ENCODE measurements around the gene MRPS27. TPM values are rescaled to one million over a fixed set of nuclear protein-coding genes. Genes with fewer than 3 reads are reported as not detected.

The MRPS27 gene
- total and polyA plus RNA-seq, 2 of the 13 experiments (the other 11 are each of a cell fraction or from before 2014, with no cell fraction given), result 71.8 to 115 TPM

DNA sequence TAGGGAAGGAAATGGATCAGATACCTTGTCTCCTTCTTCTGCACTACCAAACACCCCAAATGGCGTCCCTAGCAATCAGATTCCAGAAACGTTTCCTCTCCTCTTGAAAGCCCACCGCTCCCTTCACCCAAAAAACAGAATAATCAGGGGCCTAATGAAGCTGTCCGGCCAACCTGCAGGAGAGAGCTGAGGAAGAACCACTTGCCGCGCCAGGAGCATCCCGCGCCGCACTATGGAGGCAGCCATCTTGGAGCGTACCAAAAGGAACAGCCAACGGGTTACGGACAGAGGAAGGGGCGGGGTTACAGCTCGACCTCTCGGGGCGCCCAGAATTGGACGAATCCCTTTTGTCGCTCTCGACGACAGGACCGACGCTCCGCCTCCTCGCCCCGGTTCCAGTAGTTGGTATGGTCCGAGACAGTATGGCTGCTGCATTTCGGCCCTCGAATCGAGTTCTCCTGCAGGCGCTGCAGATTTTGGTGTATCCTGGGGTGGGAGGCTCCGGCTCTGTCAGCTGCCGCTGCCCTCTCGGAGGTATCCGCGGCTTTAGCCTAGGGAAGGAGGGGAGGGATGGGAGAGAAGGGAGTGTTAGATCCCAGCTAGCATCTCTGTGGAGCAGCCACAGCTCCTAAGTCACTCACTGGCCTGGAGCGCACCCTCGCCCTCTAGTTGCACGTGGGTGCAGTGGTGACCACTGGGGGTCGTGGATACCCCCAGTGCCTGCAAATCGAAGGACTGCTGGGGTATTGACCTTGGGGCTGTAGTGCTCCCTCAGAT lies at the start of gene MRPS27, which contains the start of gene PTCD2 (continued):
- TF ChIP-seq, protein P1, sequence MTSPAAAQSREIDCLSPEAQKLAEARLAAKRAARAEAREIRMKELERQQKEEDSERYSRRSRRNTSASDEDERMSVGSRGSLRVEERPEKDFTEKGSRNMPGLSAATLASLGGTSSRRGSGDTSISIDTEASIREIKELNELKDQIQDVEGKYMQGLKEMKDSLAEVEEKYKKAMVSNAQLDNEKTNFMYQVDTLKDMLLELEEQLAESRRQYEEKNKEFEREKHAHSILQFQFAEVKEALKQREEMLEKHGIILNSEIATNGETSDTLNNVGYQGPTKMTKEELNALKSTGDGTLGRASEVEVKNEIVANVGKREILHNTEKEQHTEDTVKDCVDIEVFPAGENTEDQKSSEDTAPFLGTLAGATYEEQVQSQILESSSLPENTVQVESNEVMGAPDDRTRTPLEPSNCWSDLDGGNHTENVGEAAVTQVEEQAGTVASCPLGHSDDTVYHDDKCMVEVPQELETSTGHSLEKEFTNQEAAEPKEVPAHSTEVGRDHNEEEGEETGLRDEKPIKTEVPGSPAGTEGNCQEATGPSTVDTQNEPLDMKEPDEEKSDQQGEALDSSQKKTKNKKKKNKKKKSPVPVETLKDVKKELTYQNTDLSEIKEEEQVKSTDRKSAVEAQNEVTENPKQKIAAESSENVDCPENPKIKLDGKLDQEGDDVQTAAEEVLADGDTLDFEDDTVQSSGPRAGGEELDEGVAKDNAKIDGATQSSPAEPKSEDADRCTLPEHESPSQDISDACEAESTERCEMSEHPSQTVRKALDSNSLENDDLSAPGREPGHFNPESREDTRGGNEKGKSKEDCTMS (CRISPR knock-in tag; conservative IDR thresholded peaks at IDR 0.05), result no peak; the same call in 1 of the 2 replicates
- TF ChIP-seq, protein P2, sequence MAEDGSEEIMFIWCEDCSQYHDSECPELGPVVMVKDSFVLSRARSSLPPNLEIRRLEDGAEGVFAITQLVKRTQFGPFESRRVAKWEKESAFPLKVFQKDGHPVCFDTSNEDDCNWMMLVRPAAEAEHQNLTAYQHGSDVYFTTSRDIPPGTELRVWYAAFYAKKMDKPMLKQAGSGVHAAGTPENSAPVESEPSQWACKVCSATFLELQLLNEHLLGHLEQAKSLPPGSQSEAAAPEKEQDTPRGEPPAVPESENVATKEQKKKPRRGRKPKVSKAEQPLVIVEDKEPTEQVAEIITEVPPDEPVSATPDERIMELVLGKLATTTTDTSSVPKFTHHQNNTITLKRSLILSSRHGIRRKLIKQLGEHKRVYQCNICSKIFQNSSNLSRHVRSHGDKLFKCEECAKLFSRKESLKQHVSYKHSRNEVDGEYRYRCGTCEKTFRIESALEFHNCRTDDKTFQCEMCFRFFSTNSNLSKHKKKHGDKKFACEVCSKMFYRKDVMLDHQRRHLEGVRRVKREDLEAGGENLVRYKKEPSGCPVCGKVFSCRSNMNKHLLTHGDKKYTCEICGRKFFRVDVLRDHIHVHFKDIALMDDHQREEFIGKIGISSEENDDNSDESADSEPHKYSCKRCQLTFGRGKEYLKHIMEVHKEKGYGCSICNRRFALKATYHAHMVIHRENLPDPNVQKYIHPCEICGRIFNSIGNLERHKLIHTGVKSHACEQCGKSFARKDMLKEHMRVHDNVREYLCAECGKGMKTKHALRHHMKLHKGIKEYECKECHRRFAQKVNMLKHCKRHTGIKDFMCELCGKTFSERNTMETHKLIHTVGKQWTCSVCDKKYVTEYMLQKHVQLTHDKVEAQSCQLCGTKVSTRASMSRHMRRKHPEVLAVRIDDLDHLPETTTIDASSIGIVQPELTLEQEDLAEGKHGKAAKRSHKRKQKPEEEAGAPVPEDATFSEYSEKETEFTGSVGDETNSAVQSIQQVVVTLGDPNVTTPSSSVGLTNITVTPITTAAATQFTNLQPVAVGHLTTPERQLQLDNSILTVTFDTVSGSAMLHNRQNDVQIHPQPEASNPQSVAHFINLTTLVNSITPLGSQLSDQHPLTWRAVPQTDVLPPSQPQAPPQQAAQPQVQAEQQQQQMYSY (CRISPR knock-in tag; IDR thresholded peaks at IDR 0.05), result no peak
- TF ChIP-seq NR2F1 (CRISPR knock-in tag; IDR thresholded peaks at IDR 0.05) (no peak), ZKSCAN8 (CRISPR knock-in tag; IDR thresholded peaks at IDR 0.05; ENCODE audit: borderline replicate concordance) (peak; percentile 61; the same call in 1 of the 2 replicates), REPIN1 (CRISPR knock-in tag; IDR thresholded peaks at IDR 0.05; ENCODE audit: borderline replicate concordance, low read depth) (0 out of 2 replicates have a peak, but pooled peaks have one; percentile 59), GLI4 (CRISPR knock-in tag; IDR thresholded peaks at IDR 0.05; ENCODE audit: borderline replicate concordance) (no peak; the same call in 1 of the 2 replicates), HOXA5 (CRISPR knock-in tag; IDR thresholded peaks at IDR 0.05) (peak; percentile 93), ZNF274 (CRISPR knock-in tag; IDR thresholded peaks at IDR 0.05) (0 out of 2 replicates have a peak, but pooled peaks have one; percentile 54), LCORL (IDR thresholded peaks at IDR 0.05) (no peak), LCORL (CRISPR knock-in tag; IDR thresholded peaks at IDR 0.05) (peak; percentile 57), ELF1 (CRISPR knock-in tag; IDR thresholded peaks at IDR 0.05) (peak; percentile 36; the same call in 1 of the 2 replicates), NRL (CRISPR knock-in tag; IDR thresholded peaks at IDR 0.05; ENCODE audit: borderline replicate concordance) (peak; percentile 78; the same call in 1 of the 2 replicates), ZNF337 (CRISPR knock-in tag; IDR thresholded peaks at IDR 0.05; ENCODE audit: borderline replicate concordance, low read depth) (no peak), ZNF292 (CRISPR knock-in tag; IDR thresholded peaks at IDR 0.05; ENCODE audit: borderline replicate concordance, low read depth) (peak; percentile 18; the same call in 1 of the 2 replicates), NPAS2 (CRISPR knock-in tag; IDR thresholded peaks at IDR 0.05; ENCODE audit: borderline replicate concordance) (no peak)
- TF ChIP-seq, protein P3, sequence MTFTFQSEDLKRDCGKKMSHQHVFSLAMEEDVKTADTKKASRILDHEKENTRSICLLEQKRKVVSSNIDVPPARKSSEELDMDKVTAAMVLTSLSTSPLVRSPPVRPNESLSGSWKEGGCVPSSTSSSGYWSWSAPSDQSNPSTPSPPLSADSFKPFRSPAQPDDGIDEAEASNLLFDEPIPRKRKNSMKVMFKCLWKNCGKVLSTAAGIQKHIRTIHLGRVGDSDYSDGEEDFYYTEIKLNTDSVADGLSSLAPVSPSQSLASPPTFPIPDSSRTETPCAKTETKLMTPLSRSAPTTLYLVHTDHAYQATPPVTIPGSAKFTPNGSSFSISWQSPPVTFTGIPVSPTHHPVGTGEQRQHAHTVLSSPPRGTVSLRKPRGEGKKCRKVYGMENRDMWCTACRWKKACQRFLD (CRISPR knock-in tag; IDR thresholded peaks at IDR 0.05; ENCODE audit: borderline replicate concordance), result no peak
- TF ChIP-seq, protein P4, sequence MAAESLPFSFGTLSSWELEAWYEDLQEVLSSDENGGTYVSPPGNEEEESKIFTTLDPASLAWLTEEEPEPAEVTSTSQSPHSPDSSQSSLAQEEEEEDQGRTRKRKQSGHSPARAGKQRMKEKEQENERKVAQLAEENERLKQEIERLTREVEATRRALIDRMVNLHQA (CRISPR knock-in tag; IDR thresholded peaks at IDR 0.05), result no peak
- TF ChIP-seq, protein P5, sequence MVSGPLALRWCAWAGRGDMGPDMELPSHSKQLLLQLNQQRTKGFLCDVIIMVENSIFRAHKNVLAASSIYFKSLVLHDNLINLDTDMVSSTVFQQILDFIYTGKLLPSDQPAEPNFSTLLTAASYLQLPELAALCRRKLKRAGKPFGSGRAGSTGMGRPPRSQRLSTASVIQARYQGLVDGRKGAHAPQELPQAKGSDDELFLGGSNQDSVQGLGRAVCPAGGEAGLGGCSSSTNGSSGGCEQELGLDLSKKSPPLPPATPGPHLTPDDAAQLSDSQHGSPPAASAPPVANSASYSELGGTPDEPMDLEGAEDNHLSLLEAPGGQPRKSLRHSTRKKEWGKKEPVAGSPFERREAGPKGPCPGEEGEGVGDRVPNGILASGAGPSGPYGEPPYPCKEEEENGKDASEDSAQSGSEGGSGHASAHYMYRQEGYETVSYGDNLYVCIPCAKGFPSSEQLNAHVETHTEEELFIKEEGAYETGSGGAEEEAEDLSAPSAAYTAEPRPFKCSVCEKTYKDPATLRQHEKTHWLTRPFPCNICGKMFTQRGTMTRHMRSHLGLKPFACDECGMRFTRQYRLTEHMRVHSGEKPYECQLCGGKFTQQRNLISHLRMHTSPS (CRISPR knock-in tag; IDR thresholded peaks at IDR 0.05; ENCODE audit: low read depth), result no peak

Data from HepG2 (cell line).